ENCODE results near the gene SLC15A1. TPM values are rescaled to one million over a fixed set of nuclear protein-coding genes. Genes with fewer than 3 reads are reported as not detected.

SLC15A1 gene
- total RNA-seq, 2 experiments from 2014 or later, result not detected

DNA sequence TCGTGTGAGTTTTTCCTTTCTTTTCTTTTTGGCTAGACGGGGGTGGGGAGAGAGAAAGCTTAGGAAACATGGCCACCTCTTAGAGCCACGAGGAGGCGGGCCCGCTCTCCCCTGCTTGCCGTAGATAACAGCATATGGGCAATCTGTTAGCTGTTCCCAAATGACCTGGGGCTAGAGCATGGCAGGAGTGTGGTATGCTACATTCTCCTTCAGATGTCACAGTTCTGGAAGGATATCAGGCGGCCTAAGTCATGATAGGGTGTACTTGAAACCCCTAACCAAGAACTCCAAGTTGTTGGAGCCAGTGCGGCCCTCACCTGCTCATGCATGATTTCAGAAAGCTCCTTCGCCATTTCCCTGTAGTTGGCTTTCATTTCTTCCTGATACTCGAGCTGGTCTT, 44.3 kb upstream of the SLC15A1 start:
- POLR2A ChIA-PET, result interaction anchor here (0.5 kb wide), 1 partner anchor 629 kb away, joined by 3 read pairs; no protein-coding TSS in a partner anchor
- no TSS peak for BruUV-seq (replicated peaks)
- TF ChIP-seq, protein P1, sequence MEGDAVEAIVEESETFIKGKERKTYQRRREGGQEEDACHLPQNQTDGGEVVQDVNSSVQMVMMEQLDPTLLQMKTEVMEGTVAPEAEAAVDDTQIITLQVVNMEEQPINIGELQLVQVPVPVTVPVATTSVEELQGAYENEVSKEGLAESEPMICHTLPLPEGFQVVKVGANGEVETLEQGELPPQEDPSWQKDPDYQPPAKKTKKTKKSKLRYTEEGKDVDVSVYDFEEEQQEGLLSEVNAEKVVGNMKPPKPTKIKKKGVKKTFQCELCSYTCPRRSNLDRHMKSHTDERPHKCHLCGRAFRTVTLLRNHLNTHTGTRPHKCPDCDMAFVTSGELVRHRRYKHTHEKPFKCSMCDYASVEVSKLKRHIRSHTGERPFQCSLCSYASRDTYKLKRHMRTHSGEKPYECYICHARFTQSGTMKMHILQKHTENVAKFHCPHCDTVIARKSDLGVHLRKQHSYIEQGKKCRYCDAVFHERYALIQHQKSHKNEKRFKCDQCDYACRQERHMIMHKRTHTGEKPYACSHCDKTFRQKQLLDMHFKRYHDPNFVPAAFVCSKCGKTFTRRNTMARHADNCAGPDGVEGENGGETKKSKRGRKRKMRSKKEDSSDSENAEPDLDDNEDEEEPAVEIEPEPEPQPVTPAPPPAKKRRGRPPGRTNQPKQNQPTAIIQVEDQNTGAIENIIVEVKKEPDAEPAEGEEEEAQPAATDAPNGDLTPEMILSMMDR (conservative IDR thresholded peaks at IDR 0.05; ENCODE audit: low read length), result no peak
- TF ChIP-seq EZH2phosphoT487 (IDR thresholded peaks at IDR 0.05; ENCODE audit: borderline replicate concordance, low read depth, low read length), result no peak
- Histone ChIP-seq H4K20me1 (ENCODE audit: insufficient read depth, low read length) (no peaks in the 10 kb centered on the region), H3K27ac (ENCODE audit: low read depth, low read length, poor library complexity, severe bottlenecking) (no peak overlapping the region), H2AFZ (ENCODE audit: low read length) (no peak overlapping the region), H3K79me2 (ENCODE audit: insufficient read depth, low read depth, low read length) (no peaks in the 10 kb centered on the region), H3K9me2 (ENCODE audit: insufficient read depth, low read length) (no peaks in the 10 kb centered on the region), H3K9me3 (ENCODE audit: low read length) (no peaks in the 10 kb centered on the region), H3K4me2 (ENCODE audit: low read length) (no peak overlapping the region), H3K4me3 (ENCODE audit: low read depth, low read length, poor library complexity, severe bottlenecking) (no peak overlapping the region), H3K36me3 (ENCODE audit: insufficient read depth, low read length) (no peaks in the 10 kb centered on the region), H3K4me1 (ENCODE audit: insufficient read depth, low read length, poor library complexity, severe bottlenecking) (no peaks in the 10 kb centered on the region)
- CTCF ChIA-PET (ENCODE audit: unreplicated experiment), result no interaction called here
- intact Hi-C loops (cut with micrococcal nuclease; ENCODE audit: unreplicated experiment), result no loop called here
- no peak for DNase-seq (ENCODE audit: low spot score)

- Histone ChIP-seq H3K27ac (ENCODE audit: low read depth, low read length, poor library complexity, severe bottlenecking) (no peak overlapping the region), H3K9me2 (ENCODE audit: insufficient read depth, low read length) (no peaks in the 10 kb centered on the region), H3K36me3 (ENCODE audit: insufficient read depth, low read length) (no peaks in the 10 kb centered on the region; the same call in 1 of the 2 replicates), H3K4me1 (ENCODE audit: insufficient read depth, low read length, poor library complexity, severe bottlenecking) (no peaks in the 10 kb centered on the region), H2AFZ (ENCODE audit: low read length) (no peak overlapping the region), H3K9me3 (ENCODE audit: low read length) (no peaks in the 10 kb centered on the region), H4K20me1 (ENCODE audit: insufficient read depth, low read length) (no peaks in the 10 kb centered on the region), H3K4me2 (ENCODE audit: low read length) (no peak overlapping the region), H3K79me2 (ENCODE audit: insufficient read depth, low read depth, low read length) (no peaks in the 10 kb centered on the region), H3K4me3 (ENCODE audit: low read depth, low read length, poor library complexity, severe bottlenecking) (no peak overlapping the region)
- ChIA-PET POLR2A (interaction anchor here (0.5 to 0.6 kb wide), 2 partner anchors 287 to 629 kb away, joined by 3 read pairs; no protein-coding TSS in a partner anchor), CTCF (ENCODE audit: unreplicated experiment) (no interaction called here)
- no peak for TF ChIP-seq EZH2phosphoT487 (IDR thresholded peaks at IDR 0.05; ENCODE audit: borderline replicate concordance, low read depth, low read length)
- TF ChIP-seq, protein P1 (conservative IDR thresholded peaks at IDR 0.05; ENCODE audit: low read length), result no peak
- no peak for DNase-seq (ENCODE audit: low spot score)
- BruUV-seq (replicated peaks), result no TSS peak
- intact Hi-C loops (cut with micrococcal nuclease; ENCODE audit: unreplicated experiment), result no loop called here
These were observed 43.7 kb upstream of the SLC15A1 start for GRCh38 chr13:98796191-98796590.

DNA sequence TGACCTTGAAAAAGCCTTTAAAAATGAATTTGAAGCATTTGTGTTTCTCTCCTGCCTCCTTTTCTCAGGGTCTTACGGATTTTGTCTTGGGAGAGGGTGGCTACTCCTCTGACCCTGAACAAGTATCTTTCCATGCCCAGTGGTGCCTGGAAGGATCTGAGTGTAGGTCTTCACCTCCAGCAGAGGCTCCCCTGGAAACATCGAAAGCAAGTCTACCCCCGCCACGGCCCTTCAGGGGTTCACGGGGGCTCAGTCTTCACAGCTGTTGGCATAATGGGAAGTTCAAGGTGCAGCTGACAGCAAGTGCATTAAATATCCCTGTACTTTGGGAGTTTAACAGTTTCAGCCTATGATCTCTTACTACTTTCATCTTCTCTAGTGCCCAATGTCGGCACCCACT, 42.7 kb upstream of the SLC15A1 start:
- Histone ChIP-seq H3K79me2 (ENCODE audit: insufficient read depth, low read depth, low read length) (no peaks in the 10 kb centered on the region), H4K20me1 (ENCODE audit: insufficient read depth, low read length) (no peaks in the 10 kb centered on the region), H2AFZ (ENCODE audit: low read length) (no peak overlapping the region), H3K9me2 (ENCODE audit: insufficient read depth, low read length) (no peaks in the 10 kb centered on the region), H3K27ac (ENCODE audit: low read depth, low read length, poor library complexity, severe bottlenecking) (no peak overlapping the region), H3K4me1 (ENCODE audit: insufficient read depth, low read length, poor library complexity, severe bottlenecking) (no peaks in the 10 kb centered on the region), H3K9me3 (ENCODE audit: low read length) (no peaks in the 10 kb centered on the region), H3K4me3 (ENCODE audit: low read depth, low read length, poor library complexity, severe bottlenecking) (no peak overlapping the region), H3K4me2 (ENCODE audit: low read length) (no peak overlapping the region), H3K36me3 (ENCODE audit: insufficient read depth, low read length) (no peaks in the 10 kb centered on the region; the same call in 1 of the 2 replicates)
- BruUV-seq (replicated peaks), result no TSS peak
- ChIA-PET POLR2A (no interaction called here), CTCF (ENCODE audit: unreplicated experiment) (no interaction called here)
- no peak for DNase-seq (ENCODE audit: low spot score)
- intact Hi-C loops (cut with micrococcal nuclease; ENCODE audit: unreplicated experiment), result no loop called here
- TF ChIP-seq, protein P1 (conservative IDR thresholded peaks at IDR 0.05; ENCODE audit: low read length), result no peak
- no peak for TF ChIP-seq EZH2phosphoT487 (IDR thresholded peaks at IDR 0.05; ENCODE audit: borderline replicate concordance, low read depth, low read length)

Data from OCI-LY7 (cell line).